Neutrophil (primary cell): Measurements from ENCODE around the gene YIPF4.

Experiments used
- H3K27ac ChIP-seq: fragments of 200-600 bp; sonication (generic); 2 replicates; pipeline ENCODE4 v1.5.1; 2016; ENCODE audit warnings: mild to moderate bottlenecking, moderate library complexity
- H3K27me3 ChIP-seq: fragments of 200-600 bp; sonication (generic); 2 replicates; pipeline ENCODE4 v1.6.0; 2016; ENCODE audit warnings: mild to moderate bottlenecking
- H3K36me3 ChIP-seq: fragments of 200-600 bp; sonication (generic); 2 replicates; pipeline ENCODE4 v1.5.1; 2017
- H3K4me1 ChIP-seq, 2 experiments: fragments of 200-600 bp in 1 of 2; sonication (generic) in 1 of 2; 1 replicate in 1 of 2; 2 replicates in 1 of 2; pipeline versions ENCODE4 v1.5.1 to v1.6.1; 2013 to 2016; ENCODE audit warnings: low read depth in 1 of 2, low read length in 1 of 2, mild to moderate bottlenecking in 1 of 2, moderate library complexity in 1 of 2; ENCODE audit not compliant: control insufficient read depth in 1 of 2, insufficient read depth in 1 of 2
- H3K4me3 ChIP-seq, 2 experiments: fragments of 200-600 bp in 1 of 2; sonication (generic) in 1 of 2; 1 replicate in 1 of 2; 2 replicates in 1 of 2; pipeline ENCODE4 v1.5.1; 2013 to 2016; ENCODE audit warnings: low read depth in 1 of 2, low read length in 1 of 2, mild to moderate bottlenecking in 1 of 2, moderate library complexity in 1 of 2
- H3K9me3 ChIP-seq: fragments of 200-600 bp; sonication (generic); 2 replicates; pipeline ENCODE4 v1.5.1; 2016
- TF ChIP-seq, protein P1 (sequence below): fragments of 200-600 bp; sonication (generic); IDR thresholded peaks from 2 replicates; pipeline ENCODE4 v1.5.1; 2016; ENCODE audit warnings: antibody characterized with exemption

Gene YIPF4

DNA sequence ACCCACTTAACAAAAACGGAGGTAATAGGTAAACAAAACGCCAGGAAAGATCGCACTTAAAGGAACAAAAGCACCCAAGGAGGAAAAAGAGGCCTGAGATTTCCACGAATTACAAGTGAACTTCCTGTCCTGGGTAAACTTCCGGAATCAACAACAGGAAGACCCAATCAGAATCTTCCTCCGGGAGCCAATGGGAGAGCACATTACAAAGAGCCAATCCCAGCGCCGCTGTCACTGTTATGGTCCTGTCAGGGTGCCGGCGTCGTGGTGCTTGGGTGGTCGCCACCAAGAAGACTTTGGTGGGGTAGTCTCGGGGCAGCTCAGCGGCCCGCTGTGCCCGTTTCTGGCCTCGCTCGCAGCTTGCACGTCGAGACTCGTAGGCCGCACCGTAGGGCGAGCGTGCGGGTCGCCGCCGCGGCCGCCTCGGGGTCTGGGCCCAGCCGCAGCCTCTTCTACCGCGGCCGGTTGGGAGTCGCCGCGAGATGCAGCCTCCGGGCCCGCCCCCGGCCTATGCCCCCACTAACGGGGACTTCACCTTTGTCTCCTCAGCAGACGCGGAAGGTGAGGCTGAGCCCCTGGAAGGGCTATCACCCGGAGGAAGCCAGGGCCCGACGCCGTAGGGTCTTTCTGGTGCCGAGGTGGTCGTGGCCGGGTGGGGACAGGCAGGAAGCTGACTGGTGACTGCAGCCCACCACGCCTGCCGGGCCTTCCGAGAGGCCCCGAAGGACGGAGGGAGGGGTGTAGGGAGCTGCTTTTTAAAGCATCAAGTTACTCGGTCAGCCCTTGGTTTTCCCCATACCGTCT lies at the start of gene YIPF4:
YIPF4 (plus strand) TSS at position 231 of the 804 bp plus-strand sequence; CDS start at position 483, 252 bp downstream.
- no peaks in the 10 kb centered on the region for H3K27me3 ChIP-seq
- H3K4me1 ChIP-seq = peaks cover 15 to 21% of the 10 kb centered on the region in 2 experiments
- no peaks in the 10 kb centered on the region for H3K9me3 ChIP-seq
- peak within 1 kb of the TSS; percentile 90 for H3K27ac ChIP-seq
- H3K36me3 ChIP-seq = peaks cover 9% of the 10 kb centered on the region
- TF ChIP-seq, protein P1, sequence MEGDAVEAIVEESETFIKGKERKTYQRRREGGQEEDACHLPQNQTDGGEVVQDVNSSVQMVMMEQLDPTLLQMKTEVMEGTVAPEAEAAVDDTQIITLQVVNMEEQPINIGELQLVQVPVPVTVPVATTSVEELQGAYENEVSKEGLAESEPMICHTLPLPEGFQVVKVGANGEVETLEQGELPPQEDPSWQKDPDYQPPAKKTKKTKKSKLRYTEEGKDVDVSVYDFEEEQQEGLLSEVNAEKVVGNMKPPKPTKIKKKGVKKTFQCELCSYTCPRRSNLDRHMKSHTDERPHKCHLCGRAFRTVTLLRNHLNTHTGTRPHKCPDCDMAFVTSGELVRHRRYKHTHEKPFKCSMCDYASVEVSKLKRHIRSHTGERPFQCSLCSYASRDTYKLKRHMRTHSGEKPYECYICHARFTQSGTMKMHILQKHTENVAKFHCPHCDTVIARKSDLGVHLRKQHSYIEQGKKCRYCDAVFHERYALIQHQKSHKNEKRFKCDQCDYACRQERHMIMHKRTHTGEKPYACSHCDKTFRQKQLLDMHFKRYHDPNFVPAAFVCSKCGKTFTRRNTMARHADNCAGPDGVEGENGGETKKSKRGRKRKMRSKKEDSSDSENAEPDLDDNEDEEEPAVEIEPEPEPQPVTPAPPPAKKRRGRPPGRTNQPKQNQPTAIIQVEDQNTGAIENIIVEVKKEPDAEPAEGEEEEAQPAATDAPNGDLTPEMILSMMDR = no peak
- H3K4me3 ChIP-seq = peak within 1 kb of the TSS; percentile 81 to 96

DNA sequence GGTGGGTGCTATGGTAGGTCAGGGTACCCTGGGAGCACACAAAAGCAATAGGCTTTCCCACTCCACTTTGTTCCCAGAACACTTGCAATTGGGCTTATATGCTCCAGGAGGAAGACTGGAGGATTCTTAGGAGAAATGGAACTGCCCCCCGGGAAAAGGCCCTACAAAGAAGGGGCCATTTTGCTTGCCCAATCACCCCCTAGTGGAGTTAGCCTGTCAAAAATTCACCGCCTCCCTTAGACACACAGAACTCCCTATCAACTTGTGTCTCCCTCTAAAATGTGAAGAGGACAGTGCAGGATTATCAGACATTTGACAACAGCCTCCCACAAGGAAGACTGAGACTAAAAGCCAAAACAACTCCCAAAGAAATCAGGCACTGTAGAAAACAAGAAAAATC lies 49.5 kb upstream of the YIPF4 start:
- TF ChIP-seq, protein P1 = no peak

DNA sequence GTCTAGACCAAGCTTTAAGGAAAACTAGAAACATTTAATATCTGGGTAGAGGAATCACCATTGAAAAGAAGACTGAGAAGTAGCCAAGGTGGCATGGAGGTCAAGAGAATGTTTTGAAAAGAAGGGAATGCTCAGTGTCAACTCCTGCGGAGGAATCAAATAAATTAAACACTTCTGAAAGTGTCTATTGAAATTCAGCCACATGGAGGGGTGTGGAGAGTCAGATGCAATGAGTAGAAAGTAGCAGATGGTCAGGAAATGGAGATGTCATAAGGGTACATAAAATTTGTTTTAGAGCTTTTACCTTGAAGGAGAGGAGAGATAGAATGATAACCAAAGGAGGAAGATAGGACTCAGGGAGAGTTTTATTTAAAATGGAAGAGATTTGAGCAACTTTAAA lies 48.1 kb upstream of the YIPF4 start:
- TF ChIP-seq, protein P1 = no peak
- H3K4me3 ChIP-seq = no peak overlapping the region
- H3K27ac ChIP-seq = peak overlapping the region; percentile 43
- no peaks in the 10 kb centered on the region for H3K4me1 ChIP-seq
- no peaks in the 10 kb centered on the region for H3K27me3 ChIP-seq
- peaks cover 98% of the 10 kb centered on the region for H3K36me3 ChIP-seq
- H3K9me3 ChIP-seq = no peaks in the 10 kb centered on the region

More for the DNA sequence above, 49.5 kb upstream of the YIPF4 start:
- Histone ChIP-seq H3K4me3 (no peak overlapping the region), H3K36me3 (peaks cover 98% of the 10 kb centered on the region), H3K4me1 (no peaks in the 10 kb centered on the region), H3K27ac (no peak overlapping the region), H3K9me3 (no peaks in the 10 kb centered on the region), H3K27me3 (no peaks in the 10 kb centered on the region)

DNA sequence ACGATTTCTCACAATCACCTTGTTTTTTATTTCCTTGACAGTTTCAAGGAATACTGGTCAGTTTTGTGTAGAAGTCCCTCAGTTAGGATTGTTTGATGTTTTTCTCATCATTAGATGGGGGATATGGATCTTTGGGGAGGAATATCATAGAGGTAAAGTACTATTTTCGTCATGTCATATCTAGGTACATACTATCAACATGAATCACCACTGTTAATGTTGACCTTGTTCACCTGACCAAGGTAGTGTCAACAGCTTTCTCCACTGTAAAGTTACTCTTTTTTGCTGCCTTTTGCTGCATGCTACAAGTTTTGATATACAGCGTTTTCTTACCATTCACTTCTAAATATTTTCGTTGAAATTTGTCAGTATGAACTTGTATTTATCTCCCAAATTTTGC lies 45.7 kb upstream of the YIPF4 start:
- TF ChIP-seq, protein P1 = no peak
- Histone ChIP-seq H3K36me3 (peaks cover 98% of the 10 kb centered on the region), H3K4me3 (no peak overlapping the region), H3K4me1 (no peaks in the 10 kb centered on the region), H3K27me3 (no peaks in the 10 kb centered on the region), H3K27ac (no peak overlapping the region), H3K9me3 (no peaks in the 10 kb centered on the region)

DNA sequence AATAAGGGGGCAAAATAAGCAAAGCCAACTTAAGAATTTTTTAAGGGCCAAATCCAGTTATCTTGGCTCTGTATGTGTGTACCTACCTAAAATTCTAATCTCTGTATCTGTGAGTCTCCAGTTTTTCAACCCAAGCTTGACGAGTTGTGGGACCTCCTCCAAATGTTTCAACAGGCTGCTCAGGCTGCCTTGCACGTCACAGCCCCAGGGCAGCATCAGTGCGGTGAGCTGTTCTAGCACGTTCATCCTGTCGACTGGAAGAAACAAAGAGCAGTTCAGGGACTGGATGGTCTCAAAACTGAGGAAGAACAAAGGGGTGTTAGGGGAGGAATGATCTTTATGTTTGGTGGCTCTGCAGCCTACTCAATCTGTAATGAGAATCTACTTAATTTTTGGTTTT lies 42.4 kb upstream of the YIPF4 start:
- TF ChIP-seq, protein P1 = no peak
- H3K4me1 ChIP-seq = no peaks in the 10 kb centered on the region
- H3K27me3 ChIP-seq = no peaks in the 10 kb centered on the region
- no peak overlapping the region for H3K27ac ChIP-seq
- peaks cover 98% of the 10 kb centered on the region for H3K36me3 ChIP-seq
- no peaks in the 10 kb centered on the region for H3K9me3 ChIP-seq
- no peak overlapping the region for H3K4me3 ChIP-seq
